ENCODE results near the gene PCNX1.

Gene PCNX1

GRCh38 chr14:71078500-71078899, 171.2 kb downstream of the PCNX1 start:
- DNase-seq (ENCODE audit: low read depth in 2 of 2), result no peak

DNA sequence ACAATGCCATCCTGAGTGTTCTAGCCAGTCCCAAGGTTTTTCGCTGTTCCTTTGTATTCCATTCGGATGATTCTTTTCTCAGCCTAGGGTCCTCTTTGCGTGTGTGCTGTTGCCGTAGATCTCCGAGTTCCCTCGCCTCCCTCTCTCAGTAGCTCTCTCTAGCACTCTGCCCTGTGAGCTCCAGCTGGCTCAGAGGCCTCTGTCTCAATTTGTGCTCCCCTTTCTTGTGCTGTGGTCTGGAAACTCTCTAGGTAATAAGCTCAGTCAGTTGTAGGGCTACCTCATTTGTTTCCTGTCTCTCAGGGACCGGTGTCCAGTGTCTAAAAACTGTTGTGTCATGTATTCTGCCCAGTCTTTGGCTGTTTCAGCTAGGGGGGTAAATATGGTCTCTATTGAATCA, 179.3 kb downstream of the PCNX1 start:
- DNase-seq (ENCODE audit: low read depth in 2 of 2), result no peak

- no peak for DNase-seq (ENCODE audit: low read depth in 2 of 2)
Observed at GRCh38 chr14:71089971-71090370, 182.7 kb downstream of the PCNX1 start.

- DNase-seq (ENCODE audit: low read depth in 2 of 2), result no peak
Observed at GRCh38 chr14:71094722-71095121, 187.5 kb downstream of the PCNX1 start.

DNA sequence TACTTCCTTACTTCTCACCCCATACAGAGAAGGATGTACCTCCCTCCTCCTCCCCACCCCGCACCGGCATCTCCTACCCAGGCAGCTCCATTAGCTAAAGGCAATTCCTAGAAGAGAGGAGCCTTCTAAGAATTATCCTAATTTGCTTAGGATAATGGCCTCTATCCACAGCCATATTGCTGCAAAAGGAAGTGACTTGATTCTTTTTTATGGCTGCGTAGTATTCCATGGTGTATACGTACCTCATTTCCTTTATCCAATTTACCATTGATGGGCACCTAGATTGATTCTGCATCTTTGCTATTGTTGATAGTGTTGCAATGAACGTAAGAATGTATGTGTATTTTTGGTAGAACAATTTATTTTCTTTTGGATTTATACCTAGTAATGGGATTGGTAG, 189.7 kb downstream of the PCNX1 start:
- no peak for DNase-seq (ENCODE audit: low read depth in 2 of 2)

DNA sequence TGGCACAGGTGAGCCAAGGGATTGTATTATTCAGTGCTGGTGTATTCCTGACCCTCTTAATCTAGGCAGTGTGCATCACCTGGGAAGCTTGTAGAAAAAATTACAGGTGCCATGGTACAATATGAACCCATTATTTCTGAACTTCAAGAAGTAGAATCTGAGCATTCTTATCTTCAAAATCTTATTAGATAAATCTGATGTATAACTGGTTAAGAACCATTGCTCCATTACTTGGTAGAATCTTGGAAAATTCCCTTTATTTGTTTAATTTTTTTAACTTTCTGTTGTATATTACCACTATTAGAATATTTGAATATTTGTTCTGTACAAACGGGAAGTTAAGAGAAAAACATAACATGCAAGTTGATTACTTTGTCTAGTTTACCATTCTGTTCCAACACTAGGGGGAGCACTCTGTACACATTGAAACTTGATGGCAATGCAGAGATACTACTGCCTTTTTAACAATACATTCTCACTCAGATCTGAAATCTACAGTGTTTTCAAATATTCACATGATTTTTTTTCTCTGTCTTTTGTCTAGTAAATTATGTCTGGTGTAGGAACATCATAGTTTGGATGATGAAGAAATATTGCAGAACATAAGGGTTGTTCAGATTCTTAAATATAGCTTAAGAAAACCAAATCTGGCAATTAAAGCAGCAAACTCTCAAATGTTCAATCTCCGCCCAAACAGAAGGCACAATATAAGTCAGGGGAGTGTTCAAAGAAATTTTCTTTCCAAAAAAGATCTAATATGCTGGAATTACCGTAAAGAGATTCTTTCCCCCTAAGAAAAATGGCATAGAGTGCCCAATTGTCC, 196.6 kb downstream of the PCNX1 start:
- DNase-seq (ENCODE audit: low read depth in 2 of 2), result no peak

DNA sequence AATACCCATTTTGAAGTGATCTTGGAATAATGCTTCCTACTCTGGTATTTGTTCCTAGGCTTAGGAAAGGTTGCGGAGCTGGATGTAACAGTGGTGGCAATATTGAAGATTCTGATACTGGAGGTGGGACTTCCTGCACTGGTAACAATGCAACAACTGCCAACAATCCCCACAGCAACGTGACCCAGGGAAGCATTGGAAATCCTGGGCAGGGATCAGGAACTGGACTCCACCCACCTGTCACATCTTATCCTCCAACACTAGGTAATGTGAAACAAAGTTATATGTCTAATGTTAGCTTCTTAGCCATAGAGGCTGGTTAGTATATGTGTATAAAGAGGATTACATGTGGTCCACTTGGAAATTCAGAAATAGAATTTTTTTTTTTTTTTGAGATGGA, 197.9 kb downstream of the PCNX1 start:
- DNase-seq (ENCODE audit: low read depth in 2 of 2), result no peak

- DNase-seq (ENCODE audit: low read depth in 2 of 2), result no peak
Observed at GRCh38 chr14:71107921-71108320, 200.7 kb downstream of the PCNX1 start.

DNA sequence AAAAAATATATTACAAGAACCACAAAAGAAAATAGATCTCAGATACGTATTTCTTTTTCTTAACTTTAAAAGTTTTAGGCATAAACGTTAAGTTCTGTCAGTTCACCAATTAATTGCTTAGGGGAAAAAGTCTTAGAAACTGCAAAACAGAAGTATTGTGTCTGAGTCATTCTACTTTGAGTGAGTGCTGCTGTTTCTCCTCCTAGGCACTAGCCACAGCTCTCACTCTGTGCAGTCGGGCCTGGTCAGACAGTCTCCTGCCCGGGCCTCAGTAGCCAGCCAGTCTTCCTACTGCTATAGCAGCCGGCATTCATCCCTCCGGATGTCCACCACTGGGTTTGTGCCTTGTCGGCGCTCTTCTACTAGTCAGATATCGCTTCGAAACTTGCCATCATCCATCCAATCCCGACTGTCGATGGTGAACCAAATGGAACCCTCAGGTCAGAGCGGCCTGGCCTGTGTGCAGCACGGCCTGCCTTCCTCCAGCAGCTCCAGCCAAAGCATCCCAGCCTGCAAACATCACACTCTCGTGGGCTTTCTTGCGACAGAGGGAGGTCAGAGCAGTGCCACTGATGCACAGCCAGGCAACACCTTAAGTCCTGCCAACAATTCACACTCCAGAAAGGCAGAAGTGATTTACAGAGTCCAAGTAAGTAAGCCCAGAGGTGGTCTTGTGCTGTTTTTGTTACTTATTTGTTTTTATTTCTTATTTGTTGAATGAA, 201.3 kb downstream of the PCNX1 start:
- no peak for DNase-seq (ENCODE audit: low read depth in 2 of 2)

DNA sequence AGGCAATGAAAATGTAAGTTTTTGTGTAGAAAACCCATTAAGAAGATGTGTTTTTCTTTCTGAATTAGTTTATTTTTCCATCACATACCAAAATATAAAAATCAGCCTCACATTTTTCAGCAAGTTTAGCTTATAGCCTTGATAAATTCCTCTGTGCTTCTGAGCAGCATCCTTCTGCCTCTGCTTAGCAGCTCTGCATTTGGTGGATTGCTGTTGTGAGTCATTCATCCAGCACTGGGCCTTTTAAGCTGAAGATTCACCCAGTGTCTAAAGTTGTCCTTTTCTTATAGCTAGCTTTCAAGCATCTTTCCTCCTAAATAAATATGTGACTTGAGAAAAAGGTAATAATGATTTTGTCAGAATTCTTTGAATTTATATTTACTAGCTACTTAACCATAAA, 206.1 kb downstream of the PCNX1 start:
- DNase-seq (ENCODE audit: low read depth in 2 of 2), result no peak

GRCh38 chr14:71114565-71114964, 207.3 kb downstream of the PCNX1 start:
- DNase-seq (ENCODE audit: low read depth in 2 of 2), result no peak

DNA sequence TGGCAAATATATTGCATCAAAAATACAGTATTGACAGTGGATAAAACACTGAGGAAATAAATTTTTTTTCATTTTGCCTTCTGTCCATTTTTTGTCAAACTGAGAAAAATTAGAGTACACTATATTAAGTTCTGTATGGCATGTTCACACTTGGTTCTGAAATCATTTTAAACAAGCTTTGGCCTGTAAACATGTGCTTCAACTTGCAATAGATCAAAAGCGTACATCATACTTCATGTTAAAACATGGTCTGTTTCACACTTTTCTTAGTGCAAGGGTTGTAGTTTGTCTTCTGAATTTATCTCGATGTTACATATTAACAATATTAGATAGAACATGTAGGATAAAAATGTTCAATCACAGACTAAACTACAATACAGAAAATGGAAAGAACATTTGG, 208.0 kb downstream of the PCNX1 start:
- no peak for DNase-seq (ENCODE audit: low read depth in 2 of 2)

GRCh38 chr14:71115821-71116567, 208.7 kb downstream of the PCNX1 start:
- DNase-seq (ENCODE audit: low read depth in 2 of 2), result no peak

GRCh38 chr14:71116568-71117122, 209.4 kb downstream of the PCNX1 start:
- no peak for DNase-seq (ENCODE audit: low read depth in 2 of 2)

- no peak for DNase-seq (ENCODE audit: low read depth in 2 of 2)
Observed at GRCh38 chr14:71117839-71118743, 210.8 kb downstream of the PCNX1 start.

GRCh38 chr14:71119075-71119474, 211.8 kb downstream of the PCNX1 start:
- DNase-seq (ENCODE audit: low read depth in 2 of 2), result no peak

- DNase-seq (ENCODE audit: low read depth in 2 of 2), result no peak
Observed at GRCh38 chr14:71119832-71120231, 212.6 kb downstream of the PCNX1 start.

DNA sequence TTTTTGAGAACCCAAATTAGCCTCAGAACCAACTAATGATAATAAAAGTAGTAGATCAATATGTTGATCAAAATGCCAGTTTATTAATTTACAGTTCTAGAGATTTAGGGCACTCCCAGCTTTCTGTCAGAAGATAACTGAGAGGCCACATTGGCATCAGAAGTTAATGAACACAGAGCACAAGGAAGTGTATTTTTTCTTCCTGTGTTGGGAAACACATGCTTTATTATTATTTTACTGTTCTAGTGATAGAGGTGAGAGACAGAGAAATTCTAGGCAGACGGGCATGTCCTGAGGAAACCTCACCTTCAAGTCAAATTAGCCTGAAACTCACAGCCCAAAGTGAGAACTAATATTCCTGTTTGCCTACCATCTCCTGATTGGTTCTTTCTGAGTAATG, 213.7 kb downstream of the PCNX1 start:
- DNase-seq (ENCODE audit: low read depth in 2 of 2), result no peak

GRCh38 chr14:71121711-71122110, 214.5 kb downstream of the PCNX1 start:
- DNase-seq (ENCODE audit: low read depth in 2 of 2), result no peak

- no peak for DNase-seq (ENCODE audit: low read depth in 2 of 2)
Observed at GRCh38 chr14:71122866-71123565, 215.8 kb downstream of the PCNX1 start.
